ENCODE measurements around the gene PDZD7.

The PDZD7 gene

GRCh38 chr10:101031128-101031795 is at the start of gene PDZD7, which contains the start of gene SFXN3:
Gene PDZD7 (minus strand): TSS chr10:101031129. CDS start chr10:101030219, 910 bp downstream.
Gene SFXN3 (plus strand): TSS chr10:101031234. CDS start chr10:101034695, 3,461 bp downstream.
- DNase-seq: peak; percentile 77

- peak; percentile 51 for DNase-seq
Measured at GRCh38 chr10:101079874-101080273, 48.9 kb upstream of the PDZD7 start.

GRCh38 chr10:101076630-101077029 is 45.7 kb upstream of the PDZD7 start:
- DNase-seq: no peak

GRCh38 chr10:101075775-101076174 is 44.8 kb upstream of the PDZD7 start:
- DNase-seq: no peak

GRCh38 chr10:101073631-101074030 is 42.7 kb upstream of the PDZD7 start:
- no peak for DNase-seq

- no peak for DNase-seq
Measured at GRCh38 chr10:101072923-101073322, 42.0 kb upstream of the PDZD7 start.

- DNase-seq: no peak
Measured at GRCh38 chr10:101071885-101072433, 41.0 kb upstream of the PDZD7 start.

GRCh38 chr10:101071267-101071884 is 40.4 kb upstream of the PDZD7 start:
- no peak for DNase-seq

GRCh38 chr10:101070098-101070497 is 39.2 kb upstream of the PDZD7 start:
- DNase-seq: no peak

- DNase-seq: no peak
Measured at GRCh38 chr10:101069441-101069840, 38.5 kb upstream of the PDZD7 start.

- peak; percentile 86 for DNase-seq
Measured at GRCh38 chr10:101067356-101068083, 36.6 kb upstream of the PDZD7 start.

- DNase-seq: no peak
Measured at GRCh38 chr10:101066896-101067355, 36.0 kb upstream of the PDZD7 start.

GRCh38 chr10:101066146-101066895 is 35.4 kb upstream of the PDZD7 start:
- DNase-seq: no peak

- DNase-seq: no peak
Measured at GRCh38 chr10:101065481-101066145, 34.7 kb upstream of the PDZD7 start.

GRCh38 chr10:101064415-101065030 is 33.6 kb upstream of the PDZD7 start:
- no peak for DNase-seq

- no peak for DNase-seq
Measured at GRCh38 chr10:101063548-101064414, 32.9 kb upstream of the PDZD7 start.

GRCh38 chr10:101063050-101063525 is 32.2 kb upstream of the PDZD7 start:
- DNase-seq: no peak

GRCh38 chr10:101062232-101063049 is 31.5 kb upstream of the PDZD7 start:
- DNase-seq: no peak

- DNase-seq: no peak
Measured at GRCh38 chr10:101061624-101062231, 30.8 kb upstream of the PDZD7 start, which contains the start of gene KAZALD1. Gene KAZALD1 (plus strand): TSS chr10:101061989. CDS start chr10:101062593, 604 bp downstream.
